Kidney epithelial cell (primary cell): ENCODE results near the gene MIDN. TPM values are rescaled to one million over a fixed set of nuclear protein-coding genes. Genes with fewer than 3 reads are reported as not detected.

Source experiments
- DNase-seq: peaks from one replicate; pipeline ENCODE4 v3.0.0-alpha.2; 2010; ENCODE audit warnings: low read depth
- H3K27me3 ChIP-seq: 2 replicates; pipeline ENCODE4 v1.6.0; 2011; ENCODE audit warnings: low read length; ENCODE audit not compliant: control insufficient read depth, insufficient read depth
- H3K36me3 ChIP-seq: 2 replicates; pipeline ENCODE4 v1.5.1; 2011; ENCODE audit warnings: low read length; ENCODE audit not compliant: control insufficient read depth, insufficient read depth
- H3K4me3 ChIP-seq: 2 replicates; pipeline ENCODE4 v1.5.1; 2011; ENCODE audit warnings: low read depth, mild to moderate bottlenecking, control low read depth, low read length
- CTCF ChIP-seq: IDR thresholded peaks from 2 replicates; pipeline ENCODE4 v1.5.1; 2011; ENCODE audit warnings: mild to moderate bottlenecking, moderate library complexity, low read length, control low read depth, inconsistent platforms; ENCODE audit not compliant: insufficient read depth, poor library complexity, severe bottlenecking
- total RNA-seq: library from RNA; depleted of rRNA; stranded (reverse); fragments of >200 nt; gene quantifications from 2 replicates; pipeline ENCODE4 v1.2.3, GENCODE V29; 2015

Gene MIDN
- total RNA-seq, 1 donor from 2014 or later = 69.4 TPM

- Histone ChIP-seq H3K27me3 (peaks cover 64% of the 10 kb centered on the region), H3K36me3 (no peaks in the 10 kb centered on the region), H3K4me3 (no peak overlapping the region)
- DNase-seq = no peak
- TF ChIP-seq CTCF = no peak
Observed at GRCh38 chr19:1284979-1285736, 36.8 kb downstream of the MIDN start.

GRCh38 chr19:1285737-1286360 is 37.5 kb downstream of the MIDN start, which contains the start of gene EFNA2:
Gene EFNA2, plus strand, starts transcription at chr19:1285873. Its CDS starts 296 bp downstream, at chr19:1286169.
- no peaks in the 10 kb centered on the region for H3K36me3 ChIP-seq
- peaks cover 70% of the 10 kb centered on the region for H3K27me3 ChIP-seq
- no peak for TF ChIP-seq CTCF
- peak within 1 kb of the TSS; percentile 18 for H3K4me3 ChIP-seq
- DNase-seq = no peak

GRCh38 chr19:1286487-1287353 is 38.3 kb downstream of the MIDN start:
- peaks cover 79% of the 10 kb centered on the region for H3K27me3 ChIP-seq
- no peaks in the 10 kb centered on the region for H3K36me3 ChIP-seq
- no peak for TF ChIP-seq CTCF
- H3K4me3 ChIP-seq = peak overlapping the region; percentile 18
- no peak for DNase-seq

GRCh38 chr19:1287354-1288225 is 39.2 kb downstream of the MIDN start:
- no peak for TF ChIP-seq CTCF
- Histone ChIP-seq H3K27me3 (peaks cover 84% of the 10 kb centered on the region), H3K36me3 (no peaks in the 10 kb centered on the region), H3K4me3 (no peak overlapping the region)
- no peak for DNase-seq

- H3K27me3 ChIP-seq = peaks cover 82% of the 10 kb centered on the region
- no peak for DNase-seq
- H3K36me3 ChIP-seq = no peaks in the 10 kb centered on the region
- TF ChIP-seq CTCF = no peak
- H3K4me3 ChIP-seq = no peak overlapping the region
Observed at GRCh38 chr19:1288226-1288612, 39.8 kb downstream of the MIDN start.
